CD1c-positive myeloid dendritic cell (primary cell): ENCODE measurements around the gene ABHD5.

Source experiments
- DNase-seq: peaks from one replicate; pipeline ENCODE4 v3.0.0-alpha.2; 2016; ENCODE audit errors: extremely low spot score

Gene ABHD5

DNA sequence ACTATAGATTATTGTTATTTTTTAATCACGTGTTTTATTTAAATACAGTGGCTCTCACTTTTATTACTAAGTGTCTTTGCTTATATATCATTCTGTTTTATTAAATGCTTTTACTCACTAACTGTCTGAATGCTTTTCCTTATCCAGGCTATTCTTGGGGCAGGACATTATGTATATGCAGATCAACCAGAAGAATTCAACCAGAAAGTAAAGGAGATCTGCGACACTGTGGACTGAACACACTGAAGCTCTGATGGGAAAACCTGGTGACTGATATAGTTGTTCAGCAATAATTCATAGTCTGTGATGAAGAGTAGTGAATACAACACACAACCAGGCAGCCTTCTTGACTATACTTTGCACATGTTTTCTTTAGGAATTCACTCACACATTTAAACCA, 27.6 kb downstream of the ABHD5 start:
- no peak for DNase-seq

DNA sequence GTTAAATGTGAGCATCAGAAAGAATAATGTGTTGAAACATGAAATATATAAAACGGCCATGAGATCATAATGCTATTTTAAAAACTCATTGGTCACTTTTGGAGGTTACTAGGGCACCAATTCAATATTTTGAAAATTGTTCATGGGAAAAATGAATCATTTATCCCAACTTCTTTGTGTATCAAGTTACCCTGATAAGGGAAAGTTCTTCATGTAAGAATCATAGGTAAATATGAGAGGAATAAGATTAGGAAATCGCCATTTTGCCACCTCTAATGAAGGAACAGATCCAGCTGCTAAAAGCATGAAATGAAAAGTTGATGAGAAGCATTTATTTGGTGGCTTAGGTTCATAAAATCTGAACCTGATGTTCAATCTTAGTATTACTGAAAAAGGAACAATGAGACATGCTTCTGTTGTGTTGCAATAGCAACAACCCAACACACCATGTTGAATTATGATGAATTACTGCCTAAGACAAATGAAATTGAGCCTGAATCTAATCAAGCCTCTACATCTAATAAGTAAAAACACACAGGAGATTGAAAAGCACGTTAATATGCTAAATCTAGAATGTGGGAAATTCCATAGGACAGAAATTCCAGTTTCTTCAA, 32.5 kb downstream of the ABHD5 start:
- no peak for DNase-seq

GRCh38 chr3:43726521-43726920, 35.8 kb downstream of the ABHD5 start:
- no peak for DNase-seq

- DNase-seq: no peak
Observed at GRCh38 chr3:43727930-43728329, 37.2 kb downstream of the ABHD5 start.

DNA sequence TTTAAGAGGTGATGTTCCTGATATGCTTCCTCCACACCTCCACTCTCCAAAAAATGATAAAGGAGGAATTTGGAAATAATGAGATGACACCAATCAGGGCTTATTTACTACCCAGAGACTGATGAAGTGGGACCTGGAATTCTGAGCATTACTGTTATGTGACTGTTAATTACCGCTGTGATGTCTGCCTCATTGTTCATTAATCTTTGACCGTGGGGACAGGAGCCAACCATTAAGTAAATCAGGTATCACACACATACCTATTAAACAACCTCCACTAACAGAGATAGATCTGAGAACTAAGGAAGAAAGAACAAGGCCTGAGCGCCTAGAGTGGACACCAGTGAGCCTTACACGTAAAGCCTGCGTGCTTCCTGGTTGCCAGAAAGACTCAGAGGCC, 37.7 kb downstream of the ABHD5 start:
- DNase-seq: no peak

- no peak for DNase-seq
Observed at GRCh38 chr3:43728947-43729346, 38.2 kb downstream of the ABHD5 start.

DNA sequence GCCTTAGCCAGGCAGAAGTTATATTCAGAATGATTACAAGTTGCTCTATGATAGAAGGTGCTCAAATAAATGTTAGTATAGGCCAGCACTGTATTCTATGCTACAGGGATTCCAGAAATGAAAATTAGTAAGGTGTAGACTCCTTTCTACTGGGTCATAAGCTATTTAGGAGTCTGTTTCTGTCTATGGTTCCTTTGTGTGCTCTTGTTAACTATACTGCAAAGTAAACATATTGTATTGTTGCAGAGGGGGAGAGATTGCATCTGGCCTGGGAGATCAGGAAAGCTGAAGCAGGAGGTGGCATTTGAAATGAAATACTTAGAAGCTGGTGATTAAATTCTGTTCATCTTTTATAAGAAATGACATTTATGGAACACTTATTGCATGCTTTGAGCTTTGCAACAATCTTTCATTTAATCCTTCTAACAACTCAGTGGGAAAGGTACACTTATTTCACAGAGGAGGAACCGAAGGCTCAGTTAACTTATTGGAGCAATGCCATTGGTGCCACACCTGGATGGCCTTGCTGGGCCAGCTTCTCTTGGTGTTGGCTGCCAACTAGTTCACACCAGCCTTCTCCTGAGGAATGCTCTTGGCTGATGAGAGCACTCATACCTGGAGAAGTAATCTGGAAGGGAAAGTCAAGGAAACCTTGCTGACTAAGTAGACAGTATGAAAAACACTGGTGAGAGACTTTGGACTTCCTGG, 39.1 kb downstream of the ABHD5 start:
- DNase-seq: no peak

GRCh38 chr3:43732747-43733425, 42.1 kb downstream of the ABHD5 start:
- DNase-seq: no peak

DNA sequence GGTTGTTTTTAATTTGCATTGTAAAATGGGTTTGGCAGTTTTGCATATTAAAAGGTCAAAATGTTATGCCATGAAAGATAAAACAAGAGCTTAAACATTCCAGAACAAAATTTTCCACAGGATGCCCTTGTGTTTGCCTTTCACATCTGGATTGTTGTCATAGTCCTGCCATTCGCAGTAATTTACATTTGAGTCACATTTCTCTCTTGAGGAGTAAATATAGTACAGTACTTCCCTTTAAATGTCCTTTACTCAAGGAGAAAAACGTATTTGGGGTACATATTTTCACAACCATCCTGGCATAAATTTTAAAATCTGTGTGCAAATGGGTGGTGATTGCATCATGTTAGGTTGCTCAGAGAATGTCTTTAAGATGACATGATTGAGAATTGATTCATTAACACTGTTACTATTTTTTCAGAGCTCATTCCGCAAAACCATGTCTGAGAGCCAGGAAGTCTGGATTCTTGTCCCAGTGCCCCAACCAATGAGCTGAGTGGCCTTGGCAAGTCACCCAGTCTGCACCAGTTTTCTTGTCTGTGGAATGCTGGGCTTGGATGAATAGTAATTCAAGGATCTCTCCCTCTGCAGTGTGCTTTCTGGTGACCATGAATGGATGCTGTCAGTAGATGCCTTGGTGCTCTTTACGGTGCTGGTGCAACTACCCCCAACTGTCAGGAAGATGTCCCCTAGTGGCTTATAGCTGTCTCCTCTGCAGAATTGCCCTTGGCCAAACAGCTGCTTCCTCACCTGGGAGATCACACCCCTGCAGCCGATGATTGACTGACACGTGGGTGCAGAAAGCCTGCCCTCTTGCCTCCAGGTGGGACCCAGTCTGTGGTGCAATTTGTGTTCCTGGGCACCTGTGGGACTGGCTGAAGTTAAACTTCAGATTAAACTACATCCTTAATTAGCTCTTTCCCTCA, 43.0 kb downstream of the ABHD5 start:
- DNase-seq: no peak

- no peak for DNase-seq
Observed at GRCh38 chr3:43734685-43735084, 43.9 kb downstream of the ABHD5 start.

DNA sequence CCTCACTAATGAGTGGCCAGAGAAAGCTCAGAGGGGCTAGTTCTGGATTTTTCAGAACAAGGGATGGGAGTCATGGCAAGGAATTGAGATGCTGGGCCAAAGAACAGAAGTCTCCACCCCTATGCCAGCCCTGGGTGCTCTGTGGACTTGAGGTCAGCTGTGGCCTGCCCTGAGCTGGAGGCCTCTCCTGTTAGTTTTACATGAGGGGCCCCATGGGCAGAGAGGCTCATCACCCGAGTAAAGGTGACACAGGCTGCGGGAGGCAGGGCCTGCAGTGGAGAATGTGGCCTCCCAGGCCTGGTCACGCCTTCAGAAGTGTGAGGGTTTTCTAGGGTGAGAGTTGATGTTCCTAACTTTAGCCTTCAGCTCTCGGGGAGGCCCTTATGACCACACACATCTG, 44.9 kb downstream of the ABHD5 start:
- DNase-seq: no peak

- DNase-seq: no peak
Observed at GRCh38 chr3:43736558-43737440, 46.1 kb downstream of the ABHD5 start.

GRCh38 chr3:43738305-43738704, 47.6 kb downstream of the ABHD5 start:
- no peak for DNase-seq

DNA sequence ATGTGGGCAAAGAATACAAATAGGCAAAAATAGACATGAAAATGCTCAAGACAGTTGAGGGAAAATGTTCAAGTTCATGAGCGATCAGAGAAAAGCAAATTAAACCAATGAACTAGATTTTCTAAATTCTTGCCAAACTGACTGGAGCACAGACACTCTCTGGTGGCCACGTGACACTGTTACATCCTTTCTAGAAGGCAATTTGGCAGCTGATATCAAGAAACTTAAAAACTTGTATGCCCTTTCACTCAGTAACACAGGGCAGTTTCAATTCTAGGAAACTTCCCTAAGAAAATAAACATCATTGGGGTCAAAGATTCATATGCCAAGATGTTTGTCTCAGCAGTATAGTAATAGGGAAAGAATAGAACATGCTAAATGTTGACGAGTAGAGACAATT, 52.2 kb downstream of the ABHD5 start:
- DNase-seq: no peak

DNA sequence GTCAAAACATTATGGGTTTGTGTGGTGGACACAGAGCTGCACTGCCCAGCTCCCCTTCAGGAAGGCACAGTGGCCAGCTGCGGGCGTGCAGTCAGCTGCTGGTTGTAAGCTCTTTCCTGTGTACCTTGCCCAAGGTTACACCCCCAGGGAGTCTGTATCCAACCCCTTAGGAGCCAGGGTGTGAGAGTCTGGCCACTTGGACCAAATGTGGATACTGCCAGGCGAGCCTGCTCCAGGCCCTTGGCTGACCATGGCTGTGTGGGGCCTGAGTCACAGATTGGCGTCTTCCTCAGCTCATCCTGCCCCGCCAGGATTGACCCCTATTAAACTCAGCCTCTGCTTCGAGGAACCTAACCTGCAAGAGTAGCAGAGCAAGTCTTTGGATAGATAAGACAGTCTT, 56.9 kb downstream of the ABHD5 start:
- DNase-seq: no peak

GRCh38 chr3:43748179-43748578, 57.4 kb downstream of the ABHD5 start:
- no peak for DNase-seq

- DNase-seq: no peak
Observed at GRCh38 chr3:43748645-43749044, 57.9 kb downstream of the ABHD5 start.

GRCh38 chr3:43752905-43753304, 62.2 kb downstream of the ABHD5 start:
- DNase-seq: no peak

- no peak for DNase-seq
Observed at GRCh38 chr3:43753741-43754715, 63.3 kb downstream of the ABHD5 start.
